Neural cell (in vitro differentiated cells): Measurements from ENCODE around the gene ZNF396. TPM values are rescaled to one million over a fixed set of nuclear protein-coding genes. Genes with fewer than 3 reads are reported as not detected.

ENCODE experiments used
- H2AFZ ChIP-seq: fragments of 200-600, 300-800 bp; sonication (generic), shearing (Covaris generic); 2 replicates; pipeline ENCODE4 v1.6.0; 2014; ENCODE audit warnings: low read depth, mild to moderate bottlenecking, antibody characterized with exemption, low read length, moderate library complexity
- H3F3A ChIP-seq: fragments of 200-600 bp; shearing (Covaris generic); 2 replicates; pipeline ENCODE4 v1.6.1; 2016; ENCODE audit warnings: mild to moderate bottlenecking, moderate library complexity, mixed read lengths, antibody characterized with exemption, low read length; ENCODE audit not compliant: insufficient read depth, poor library complexity, severe bottlenecking
- H3K27ac ChIP-seq: fragments of 200-600, 300-800 bp; sonication (generic), shearing (Covaris generic); 2 replicates; pipeline ENCODE4 v1.5.1; 2014; ENCODE audit warnings: mild to moderate bottlenecking, low read length, moderate library complexity
- H3K27me3 ChIP-seq: fragments of 300-800, 200-600 bp; sonication (generic), shearing (Covaris generic); 2 replicates; pipeline ENCODE4 v1.6.0; 2014; ENCODE audit warnings: mild to moderate bottlenecking, low read depth, low read length, moderate library complexity; ENCODE audit not compliant: insufficient read depth
- H3K36me3 ChIP-seq: fragments of 300-800, 200-600 bp; sonication (generic), shearing (Covaris generic); 2 replicates; pipeline ENCODE4 v1.5.1; 2014; ENCODE audit warnings: mild to moderate bottlenecking, antibody characterized with exemption, low read length, moderate library complexity; ENCODE audit not compliant: insufficient read depth
- H3K4me2 ChIP-seq: fragments of 300-800, 200-600 bp; sonication (generic), shearing (Covaris generic); 2 replicates; pipeline ENCODE4 v1.6.0; 2014; ENCODE audit warnings: mild to moderate bottlenecking, low read length
- H3K4me3 ChIP-seq: fragments of 300-800, 200-600 bp; sonication (generic), shearing (Covaris generic); 2 replicates; pipeline ENCODE4 v1.5.1; 2014; ENCODE audit warnings: mild to moderate bottlenecking, low read length, moderate library complexity
- H3K79me2 ChIP-seq: fragments of 200-600 bp; shearing (Covaris generic); replicated peaks from 2 replicates; pipeline ENCODE4 v1.6.0; 2014; ENCODE audit warnings: mild to moderate bottlenecking, low read length, moderate library complexity; ENCODE audit not compliant: insufficient read depth
- H3K9ac ChIP-seq: fragments of 300-800, 200-600 bp; sonication (generic), shearing (Covaris generic); 2 replicates; pipeline ENCODE4 v1.6.1; 2016; ENCODE audit warnings: mild to moderate bottlenecking, low read length, mixed read lengths
- H3K9me2 ChIP-seq: fragments of 200-600 bp; shearing (Covaris generic); 2 replicates; pipeline ENCODE4 v1.6.1; 2016; ENCODE audit warnings: mild to moderate bottlenecking, low read length, mixed read lengths; ENCODE audit not compliant: insufficient read depth
- H3K9me3 ChIP-seq: fragments of 200-600, 300-800 bp; sonication (generic), shearing (Covaris generic); 2 replicates; pipeline ENCODE4 v1.6.1; 2016; ENCODE audit warnings: mild to moderate bottlenecking, mixed run types, low read length, moderate library complexity, mixed read lengths
- H4K20me1 ChIP-seq: fragments of 200-600 bp; shearing (Covaris generic); 2 replicates; pipeline ENCODE4 v1.6.1; 2016; ENCODE audit warnings: mild to moderate bottlenecking, mixed run types; ENCODE audit not compliant: insufficient read depth
- CTCF ChIP-seq: fragments of 450-650 bp; IDR thresholded peaks from 2 replicates; pipeline ENCODE4 v1.5.1; 2014; ENCODE audit warnings: antibody characterized with exemption, mild to moderate bottlenecking, moderate library complexity; ENCODE audit not compliant: poor library complexity, severe bottlenecking
- EP300 ChIP-seq: fragments of 450-650 bp; conservative IDR thresholded peaks from 2 replicates; pipeline ENCODE4 v1.6.1; 2014; ENCODE audit warnings: antibody characterized with exemption, mild to moderate bottlenecking, moderate library complexity; ENCODE audit not compliant: poor library complexity, severe bottlenecking
- EZH2 ChIP-seq: fragments of 200-600, 300-800 bp; shearing (Covaris generic), sonication (generic); IDR thresholded peaks from 2 replicates; pipeline ENCODE4 v1.6.1; 2014; ENCODE audit warnings: antibody characterized with exemption, low read length, borderline replicate concordance, mild to moderate bottlenecking; ENCODE audit not compliant: insufficient read depth, poor library complexity, severe bottlenecking
- MXI1 ChIP-seq: fragments of 450-650 bp; conservative IDR thresholded peaks from 2 replicates; pipeline ENCODE4 v1.6.1; 2014; ENCODE audit warnings: antibody characterized with exemption, mild to moderate bottlenecking; ENCODE audit not compliant: poor library complexity, severe bottlenecking
- POLR2AphosphoS5 ChIP-seq: IDR thresholded peaks from 2 replicates; pipeline ENCODE4 v1.6.1; 2012
- RAD21 ChIP-seq: fragments of 450-650 bp; conservative IDR thresholded peaks from 2 replicates; pipeline ENCODE4 v1.6.1; 2014; ENCODE audit warnings: antibody characterized with exemption, mild to moderate bottlenecking, moderate library complexity
- REST ChIP-seq: IDR thresholded peaks from 2 replicates; pipeline ENCODE4 v1.6.1; 2012; ENCODE audit warnings: borderline replicate concordance
- SMC3 ChIP-seq: fragments of 450-650 bp; conservative IDR thresholded peaks from 2 replicates; pipeline ENCODE4 v1.6.1; 2014; ENCODE audit warnings: antibody characterized with exemption, mild to moderate bottlenecking, moderate library complexity; ENCODE audit not compliant: poor library complexity
- TAF1 ChIP-seq: IDR thresholded peaks from 2 replicates; pipeline ENCODE4 v1.6.1; 2012; ENCODE audit warnings: low read depth
- polyA plus RNA-seq: library from polyadenylated mRNA; depleted of rRNA; stranded (reverse); fragments of >200 nt; gene quantifications from 2 replicates; pipeline ENCODE4 v1.2.3, GENCODE V29; 2014

The ZNF396 gene
- polyA plus RNA-seq, 1 donor from 2014 or later, result 0.92 TPM

GRCh38 chr18:35331367-35332087, 45.6 kb downstream of the ZNF396 start (continued):
- TF ChIP-seq POLR2AphosphoS5, result no peak
- TF ChIP-seq EZH2, result no peak

GRCh38 chr18:35328868-35329267, 48.3 kb downstream of the ZNF396 start:
- no peak overlapping the region for H3K9ac ChIP-seq
- no peak overlapping the region for H2AFZ ChIP-seq
- no peaks in the 10 kb centered on the region for H3K9me2 ChIP-seq
- no peaks in the 10 kb centered on the region for H3K79me2 ChIP-seq
- no peaks in the 10 kb centered on the region for H4K20me1 ChIP-seq
- no peak overlapping the region for H3K4me3 ChIP-seq
- H3K27ac ChIP-seq, result no peak overlapping the region
- no peaks in the 10 kb centered on the region for H3K9me3 ChIP-seq
- no peak overlapping the region for H3K4me2 ChIP-seq
- H3K36me3 ChIP-seq, result peaks cover 3% of the 10 kb centered on the region
- H3F3A ChIP-seq, result no peaks in the 10 kb centered on the region
- H3K27me3 ChIP-seq, result no peaks in the 10 kb centered on the region
- TF ChIP-seq POLR2AphosphoS5 (no peak), TAF1 (no peak), CTCF (no peak), RAD21 (no peak), EZH2 (no peak), MXI1 (no peak), REST (no peak), EP300 (no peak), SMC3 (no peak)

GRCh38 chr18:35326695-35327387, 50.3 kb downstream of the ZNF396 start:
- no peak for TF ChIP-seq RAD21
- no peak for TF ChIP-seq REST
- no peak for TF ChIP-seq EP300
- TF ChIP-seq MXI1, result no peak
- TF ChIP-seq EZH2, result no peak
- no peak overlapping the region for H2AFZ ChIP-seq
- H3K27me3 ChIP-seq, result no peaks in the 10 kb centered on the region

More at GRCh38 chr18:35326695-35327387, 50.3 kb downstream of the ZNF396 start:
- Histone ChIP-seq H3K9me3 (no peaks in the 10 kb centered on the region), H3K9ac (no peak overlapping the region), H3K4me3 (no peak overlapping the region), H4K20me1 (no peaks in the 10 kb centered on the region), H3K27ac (no peak overlapping the region), H3K36me3 (no peaks in the 10 kb centered on the region), H3K79me2 (no peaks in the 10 kb centered on the region), H3K9me2 (no peaks in the 10 kb centered on the region), H3F3A (no peaks in the 10 kb centered on the region), H3K4me2 (no peak overlapping the region)
